HepG2 (cell line): ENCODE data around the gene MTCL1. TPM values are rescaled to one million over a fixed set of nuclear protein-coding genes. Genes with fewer than 3 reads are reported as not detected.
A peak's percentile ranks its signal among the peaks of the same experiment; 100 is the strongest.

Source experiments
- ATAC-seq: fragments of 200-7000 bp; cut with Tn5 transposase; 3 replicates; pipeline ENCODE4 v1.9.1; 2020; ENCODE audit warnings: mild to moderate bottlenecking, moderate library complexity
- Bru-seq: library from RNA; stranded (reverse); fragments of 400-500 nt; gene quantifications from one replicate; lab custom pipeline; 2021; lab: Mats Ljungman, UMichigan
- BruChase-seq, 2 experiments: library from RNA; stranded (reverse); fragments of 400-500 nt; gene quantifications; one replicate each; lab custom pipeline; 2021; lab: Mats Ljungman, UMichigan
- BruUV-seq: library from RNA; stranded (reverse); fragments of 400-500 nt; replicated peaks from 2 replicates; lab custom pipeline; 2021; lab: Mats Ljungman, UMichigan
- CTCF ChIA-PET: fragments of 300-600 bp; formaldehyde crosslinking; extraction: SDS; loops from one replicate; lab custom pipeline; 2021; ENCODE audit warnings: low total read pairs, inconsistent platforms, low intra/inter-chr PET ratio; lab: Yijun Ruan, JAX
- POLR2A ChIA-PET: fragments of 350-600 bp; sonication (Branson Sonifier 250); formaldehyde crosslinking; loops from one replicate; lab custom pipeline; 2020; ENCODE audit warnings: antibody characterized with exemption, inconsistent platforms; lab: Yijun Ruan, JAX
- DNase-seq: peaks from one replicate; pipeline ENCODE4 v3.0.0-alpha.2; 2015; ENCODE audit warnings: low spot score
- FAIRE-seq: peaks from 3 replicates; lab custom pipeline; 2011; peaks lifted over from hg19 to GRCh38; lab: Jason Lieb, UNC
- H2AFZ ChIP-seq: one replicate; pipeline ENCODE4 v1.6.1; 2011; ENCODE audit warnings: low read length, inconsistent platforms
- H3K27ac ChIP-seq: fragments of 300-600 bp; 3 replicates; pipeline ENCODE4 v1.8.0; 2011; ENCODE audit warnings: mixed run types, mild to moderate bottlenecking, mixed read lengths, low read length, inconsistent platforms; ENCODE audit not compliant: insufficient read depth; ENCODE audit errors: extremely low read length
- H3K27me3 ChIP-seq, 2 experiments: fragments of 200-600 bp in 1 of 2; 2 replicates in 1 of 2; 3 replicates in 1 of 2; pipeline versions ENCODE4 v1.6.0 to v1.8.0; 2011; ENCODE audit warnings: low read length in 2 of 2, mild to moderate bottlenecking in 2 of 2, moderate library complexity in 2 of 2, inconsistent platforms in 1 of 2; ENCODE audit not compliant: insufficient read depth in 2 of 2, control insufficient read depth in 1 of 2
- H3K36me3 ChIP-seq, 2 experiments: fragments of 200-600 bp in 1 of 2; replicated peaks in 1 of 2; 2 replicates in 1 of 2; 3 replicates in 1 of 2; pipeline versions ENCODE4 v1.5.1 to v1.8.0; 2011; ENCODE audit warnings: low read length in 2 of 2, inconsistent platforms in 1 of 2; ENCODE audit not compliant: insufficient read depth in 2 of 2, control insufficient read depth in 1 of 2
- H3K4me1 ChIP-seq: 2 replicates; pipeline ENCODE4 v1.5.1; 2012; ENCODE audit warnings: low read length, inconsistent platforms; ENCODE audit not compliant: insufficient read depth
- H3K4me2 ChIP-seq: 2 replicates; pipeline ENCODE4 v1.6.0; 2011; ENCODE audit warnings: low read depth, low read length, inconsistent platforms
- H3K4me3 ChIP-seq, 3 experiments: fragments of 200-600 bp in 1 of 3; sonication (generic), shearing (Covaris generic) in 1 of 3; replicated peaks in 1 of 3; 2 replicates each; pipeline ENCODE4 v1.5.1; 2011 to 2016; ENCODE audit warnings: low read length in 3 of 3, inconsistent platforms in 2 of 3, low read depth in 2 of 3, mild to moderate bottlenecking in 2 of 3, control low read depth in 1 of 3, mixed read lengths in 1 of 3; ENCODE audit not compliant: insufficient read depth in 1 of 3
- H3K79me2 ChIP-seq: one replicate; pipeline ENCODE4 v1.6.1; 2011; ENCODE audit warnings: low read length, inconsistent platforms; ENCODE audit not compliant: insufficient read depth
- H3K9ac ChIP-seq: 2 replicates; pipeline ENCODE4 v1.6.0; 2011; ENCODE audit warnings: mild to moderate bottlenecking, low read depth, low read length, inconsistent platforms; ENCODE audit not compliant: insufficient read depth
- H3K9me3 ChIP-seq: 2 replicates; pipeline ENCODE4 v1.5.1; 2012; ENCODE audit warnings: mild to moderate bottlenecking, low read length
- H4K20me1 ChIP-seq: 2 replicates; pipeline ENCODE4 v1.6.0; 2011; ENCODE audit warnings: inconsistent platforms, mild to moderate bottlenecking, low read length, moderate library complexity; ENCODE audit not compliant: insufficient read depth
- BCL6 ChIP-seq: IDR thresholded peaks from 2 replicates; pipeline ENCODE4 v1.6.1; 2016; ENCODE audit warnings: missing genetic modification reagents, missing compliant biosample characterization
- JUN ChIP-seq: sonication (generic); formaldehyde crosslinking; IDR thresholded peaks from 2 replicates; pipeline ENCODE4 v1.4.0; 2020; ENCODE audit warnings: mild to moderate bottlenecking, missing genetic modification reagents
- ZBTB14 ChIP-seq: sonication (generic); formaldehyde crosslinking; IDR thresholded peaks from 2 replicates; pipeline ENCODE4 v1.4.0; 2020; ENCODE audit warnings: missing genetic modification reagents
- ZNF205 ChIP-seq: IDR thresholded peaks from 2 replicates; pipeline ENCODE4 v1.6.1; 2018; ENCODE audit warnings: missing biosample characterization, missing genetic modification reagents
- WGBS: methylation state at CpG from one replicate; pipeline ENCODE4 v1.1.6; 2017; ENCODE audit warnings: low lambda C conversion rate; 5-methylcytosine and 5-hydroxymethylcytosine counted together
- in situ Hi-C: cut with HindIII; loops from 2 replicates; pipeline ENCODE4 v1.10.0; 2017; ENCODE audit warnings: low pct_unique_long_range_greater_than_20kb; ENCODE audit not compliant: extremely low pct_ligation_motif_present
- intact Hi-C: fragments of 100-400 bp; cut with micrococcal nuclease; formaldehyde crosslinking; loops from one replicate; pipeline ENCODE4 v1.10.0; 2022; ENCODE audit not compliant: unreplicated experiment
- long read RNA-seq, 2 experiments: library from RNA in 1 of 2; library from polyadenylated mRNA in 1 of 2; stranded (forward) in 1 of 2; unstranded in 1 of 2; transcript quantifications; one replicate each; pipeline ENCODE4 v2.0.0, GENCODE V29; 2019 to 2022
- polyA minus RNA-seq, 3 experiments: library from RNA; depleted of rRNA, polyadenylated mRNA; stranded (reverse); fragments of >200 nt; gene quantifications; 2 replicates each; pipeline ENCODE4 v1.2.3, GENCODE V29; 2011; ENCODE audit warnings: low replicate concordance in 1 of 3
- polyA plus RNA-seq, 8 experiments: library from polyadenylated mRNA; depleted of rRNA in 3 of 8; stranded (reverse) in 7 of 8; unstranded in 1 of 8; fragments of >200 nt; fragmentation: Illumina TruSeq in 4 of 8; extraction: Trizol in 4 of 8; gene quantifications; 2 replicates each; pipeline versions ENCODE4 v1.2.1 to v1.2.3, GENCODE V29; 2011 to 2016; ENCODE audit warnings: low read depth in 4 of 8, missing spikeins in 1 of 8, mixed read lengths in 1 of 8; ENCODE audit not compliant: insufficient read depth in 1 of 8
- total RNA-seq, 5 experiments: library from RNA; depleted of rRNA; stranded (reverse); fragments of >200 nt; fragmentation: Illumina TruSeq; extraction: Trizol; gene quantifications; 2 replicates each; pipeline ENCODE4 v1.2.3, GENCODE V29; 2016; ENCODE audit warnings: low read depth in 1 of 5
- TF ChIP-seq, protein P1 (sequence below): sonication (generic); formaldehyde crosslinking; IDR thresholded peaks from 2 replicates; pipeline ENCODE4 v1.4.0; 2020; ENCODE audit warnings: mild to moderate bottlenecking, missing genetic modification reagents
- TF ChIP-seq, protein P2 (sequence below): sonication (generic); formaldehyde crosslinking; IDR thresholded peaks from 2 replicates; pipeline ENCODE4 v1.4.0; 2020; ENCODE audit warnings: missing genetic modification reagents

The MTCL1 gene
- 1.5 and 3.1 TPM in 2 replicates for total RNA-seq (2016; rRNA removed; fragmentation: Illumina TruSeq; extraction: Trizol)
- total RNA-seq (2016; cell fraction: cytosol; rRNA removed; fragmentation: Illumina TruSeq; extraction: Trizol; ENCODE audit: low read depth): 13.2 and 14.6 TPM in 2 replicates
- total RNA-seq (2016; cell fraction: insoluble cytoplasmic fraction; rRNA removed; fragmentation: Illumina TruSeq; extraction: Trizol): 1.3 and 2.8 TPM in 2 replicates
- total RNA-seq (2016; cell fraction: membrane; rRNA removed; fragmentation: Illumina TruSeq; extraction: Trizol): 3.0 and 3.1 TPM in 2 replicates
- total RNA-seq (2016; cell fraction: nucleus; rRNA removed; fragmentation: Illumina TruSeq; extraction: Trizol): 3.9 and 5.1 TPM in 2 replicates
- 2.0 and 3.2 TPM in 2 replicates for polyA plus RNA-seq (2011; rRNA removed)
- polyA plus RNA-seq (2011; cell fraction: cytosol; rRNA removed): 1.5 and 2.5 TPM in 2 replicates
- polyA plus RNA-seq (2011; cell fraction: nucleus; rRNA removed): 6.4 and 11.2 TPM in 2 replicates
- 1.3 and 1.7 TPM in 2 replicates for polyA plus RNA-seq (2012)
- polyA plus RNA-seq (2016; cell fraction: cytosol; fragmentation: Illumina TruSeq; extraction: Trizol; ENCODE audit: low read depth): 0.06 and 0.15 TPM in 2 replicates
- 1.9 and 2.2 TPM in 2 replicates for polyA plus RNA-seq (2016; cell fraction: insoluble cytoplasmic fraction; fragmentation: Illumina TruSeq; extraction: Trizol; ENCODE audit: low read depth)
- polyA plus RNA-seq (2016; cell fraction: membrane; fragmentation: Illumina TruSeq; extraction: Trizol; ENCODE audit: low read depth): 0.32 and 0.42 TPM in 2 replicates
- polyA plus RNA-seq (2016; cell fraction: nucleus; fragmentation: Illumina TruSeq; extraction: Trizol; ENCODE audit: insufficient read depth, low read depth): 5.4 and 6.1 TPM in 2 replicates
- 6.9 and 30.0 TPM in 2 replicates for polyA minus RNA-seq (2011; rRNA and poly(A)+ RNA removed; ENCODE audit: low replicate concordance)
- polyA minus RNA-seq (2011; cell fraction: cytosol; rRNA and poly(A)+ RNA removed): 2.4 and 3.2 TPM in 2 replicates
- 13.9 and 18.2 TPM in 2 replicates for polyA minus RNA-seq (2011; cell fraction: nucleus; rRNA and poly(A)+ RNA removed)
- percentile 51 among the genes with signal in this experiment for Bru-seq, nascent RNA
- BruChase-seq, experiment 1, labeled RNA remaining after a 6-hour chase: percentile 55 among the genes with signal in this experiment
- percentile 53 among the genes with signal in this experiment for BruChase-seq, experiment 2, labeled RNA remaining after a 2-hour chase
- long read RNA-seq, experiment 1, partial matches to known transcripts: 1 of 2 reads
- long read RNA-seq, experiment 1, other reads (novel, unspliced or antisense): 1 of 2 reads
- long read RNA-seq, experiment 2, partial matches to known transcripts: 1 of 5 reads
- long read RNA-seq, experiment 2, other reads (novel, unspliced or antisense): 0 of 5 reads

- CTCF ChIA-PET: no interaction called here
- Histone ChIP-seq H3K27me3 (peaks cover 0 to 38% of the 10 kb centered on the region in 2 experiments; a peak in 2 of 5 replicates), H4K20me1 (no peaks in the 10 kb centered on the region), H3K9me3 (no peaks in the 10 kb centered on the region), H3K9ac (peak within 1 kb of the TSS; percentile 54), H3K79me2 (peaks cover 2% of the 10 kb centered on the region), H3K4me2 (peak within 1 kb of the TSS; percentile 98), H2AFZ (no peak within 1 kb of the TSS), H3K27ac (no peak within 1 kb of the TSS), H3K4me3 (peak within 1 kb of the TSS; percentile 62 to 77 (median 75)), H3K4me1 (peaks cover 54% of the 10 kb centered on the region), H3K36me3 (no peaks in the 10 kb centered on the region)
- intact Hi-C loops (loop anchor here (10.0 kb wide), 1 partner anchor 89 kb away; no protein-coding TSS in a partner anchor), in situ Hi-C loops (loop anchor here (5.0 kb wide), 1 partner anchor 87 kb away; no protein-coding TSS in a partner anchor)
- ATAC-seq (peak; percentile 11; the same call in 2 of the 3 replicates), DNase-seq (no peak), FAIRE-seq (no peak)
- BruUV-seq: no TSS peak
- POLR2A ChIA-PET: interaction anchor here (1.2 kb wide), 1 partner anchor 252 kb away, joined by 3 read pairs; no protein-coding TSS in a partner anchor
- WGBS: no CpG with 5 or more reads among the region's 123 CpGs
- TF ChIP-seq, protein P1, sequence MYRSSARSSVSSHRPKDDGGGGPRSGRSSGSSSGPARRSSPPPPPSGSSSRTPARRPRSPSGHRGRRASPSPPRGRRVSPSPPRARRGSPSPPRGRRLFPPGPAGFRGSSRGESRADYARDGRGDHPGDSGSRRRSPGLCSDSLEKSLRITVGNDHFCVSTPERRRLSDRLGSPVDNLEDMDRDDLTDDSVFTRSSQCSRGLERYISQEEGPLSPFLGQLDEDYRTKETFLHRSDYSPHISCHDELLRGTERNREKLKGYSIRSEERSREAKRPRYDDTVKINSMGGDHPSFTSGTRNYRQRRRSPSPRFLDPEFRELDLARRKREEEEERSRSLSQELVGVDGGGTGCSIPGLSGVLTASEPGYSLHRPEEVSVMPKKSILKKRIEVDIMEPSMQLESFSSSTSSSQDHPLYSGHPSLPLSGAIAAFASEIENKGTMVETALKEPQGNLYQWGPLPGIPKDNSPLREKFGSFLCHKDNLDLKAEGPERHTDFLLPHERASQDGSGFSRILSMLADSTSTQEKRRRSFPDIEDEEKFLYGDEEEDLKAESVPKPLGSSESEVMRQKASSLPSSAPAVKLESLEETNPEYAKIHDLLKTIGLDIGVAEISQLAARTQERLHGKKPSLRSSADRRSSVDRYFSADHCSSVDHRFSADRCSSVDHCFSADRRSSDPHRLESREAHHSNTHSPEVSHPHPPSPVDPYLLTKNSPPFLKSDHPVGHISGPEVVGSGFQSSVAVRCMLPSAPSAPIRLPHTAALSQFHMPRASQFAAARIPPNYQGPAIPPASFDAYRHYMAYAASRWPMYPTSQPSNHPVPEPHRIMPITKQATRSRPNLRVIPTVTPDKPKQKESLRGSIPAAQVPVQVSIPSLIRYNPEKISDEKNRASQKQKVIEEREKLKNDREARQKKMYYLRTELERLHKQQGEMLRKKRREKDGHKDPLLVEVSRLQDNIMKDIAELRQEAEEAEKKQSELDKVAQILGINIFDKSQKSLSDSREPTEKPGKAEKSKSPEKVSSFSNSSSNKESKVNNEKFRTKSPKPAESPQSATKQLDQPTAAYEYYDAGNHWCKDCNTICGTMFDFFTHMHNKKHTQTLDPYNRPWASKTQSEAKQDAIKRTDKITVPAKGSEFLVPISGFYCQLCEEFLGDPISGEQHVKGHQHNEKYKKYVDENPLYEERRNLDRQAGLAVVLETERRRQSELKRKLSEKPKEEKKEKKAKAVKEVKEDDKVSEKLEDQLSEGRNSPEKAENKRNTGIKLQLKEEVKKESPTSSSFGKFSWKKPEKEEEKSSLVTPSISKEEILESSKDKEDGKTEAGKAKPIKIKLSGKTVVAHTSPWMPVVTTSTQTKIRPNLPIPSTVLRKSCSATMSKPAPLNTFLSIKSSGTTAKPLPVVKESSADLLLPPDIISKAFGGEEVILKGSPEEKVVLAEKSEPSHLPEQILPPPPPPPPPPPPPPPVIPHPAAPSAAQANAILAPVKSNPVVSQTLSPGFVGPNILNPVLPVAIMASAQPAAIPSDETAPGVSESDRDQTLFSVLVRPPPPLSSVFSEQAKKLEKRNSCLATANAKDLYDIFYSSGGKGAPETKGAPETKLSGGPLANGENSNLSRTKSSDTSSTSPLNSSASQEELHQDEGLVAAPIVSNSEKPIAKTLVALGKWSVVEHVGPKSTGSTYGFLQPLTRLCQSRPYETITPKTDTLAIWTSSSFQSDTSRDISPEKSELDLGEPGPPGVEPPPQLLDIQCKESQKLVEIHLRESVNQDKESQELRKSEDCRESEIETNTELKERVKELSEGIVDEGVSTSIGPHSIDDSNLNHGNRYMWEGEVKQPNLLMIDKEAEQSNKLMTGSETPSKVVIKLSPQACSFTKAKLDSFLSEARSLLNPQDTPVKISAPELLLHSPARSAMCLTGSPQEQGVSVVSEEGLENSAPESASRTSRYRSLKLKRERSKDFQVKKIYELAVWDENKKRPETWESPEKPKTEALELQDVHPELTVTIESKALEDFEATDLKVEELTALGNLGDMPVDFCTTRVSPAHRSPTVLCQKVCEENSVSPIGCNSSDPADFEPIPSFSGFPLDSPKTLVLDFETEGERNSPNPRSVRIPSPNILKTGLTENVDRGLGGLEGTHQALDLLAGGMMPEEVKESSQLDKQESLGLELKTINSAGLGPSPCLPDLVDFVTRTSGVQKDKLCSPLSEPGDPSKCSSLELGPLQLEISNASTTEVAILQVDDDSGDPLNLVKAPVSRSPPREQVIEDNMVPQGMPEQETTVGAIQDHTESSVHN (CRISPR knock-in tag): no peak
- TF ChIP-seq ZBTB14 (CRISPR knock-in tag): peak; percentile 67; the same call in 1 of the 2 replicates
- no peak for TF ChIP-seq JUN (CRISPR knock-in tag)
- no peak for TF ChIP-seq ZNF205 (CRISPR knock-in tag)
- peak; percentile 40; the same call in 1 of the 2 replicates for TF ChIP-seq BCL6 (CRISPR knock-in tag)
- TF ChIP-seq, protein P2, sequence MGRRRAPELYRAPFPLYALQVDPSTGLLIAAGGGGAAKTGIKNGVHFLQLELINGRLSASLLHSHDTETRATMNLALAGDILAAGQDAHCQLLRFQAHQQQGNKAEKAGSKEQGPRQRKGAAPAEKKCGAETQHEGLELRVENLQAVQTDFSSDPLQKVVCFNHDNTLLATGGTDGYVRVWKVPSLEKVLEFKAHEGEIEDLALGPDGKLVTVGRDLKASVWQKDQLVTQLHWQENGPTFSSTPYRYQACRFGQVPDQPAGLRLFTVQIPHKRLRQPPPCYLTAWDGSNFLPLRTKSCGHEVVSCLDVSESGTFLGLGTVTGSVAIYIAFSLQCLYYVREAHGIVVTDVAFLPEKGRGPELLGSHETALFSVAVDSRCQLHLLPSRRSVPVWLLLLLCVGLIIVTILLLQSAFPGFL (CRISPR knock-in tag): no peak
Measured at GRCh38 chr18:8705238-8705960, at the start of gene MTCL1. Gene MTCL1 (plus strand): TSS chr18:8705556. CDS start chr18:8705661, 105 bp downstream.
